Smooth muscle cell (in vitro differentiated cells): ENCODE results near the gene MAD1L1. TPM values are rescaled to one million over a fixed set of nuclear protein-coding genes. Genes with fewer than 3 reads are reported as not detected.
"Not testable (repeated sequence)": the region's sequence is repeated elsewhere in the genome, so short reads cannot be mapped to it uniquely, and the experiment has no call there.

Experiments used
- DNase-seq: peaks from one replicate; lab custom pipeline; 2025; ENCODE audit not compliant: unreplicated experiment; lab: John Stamatoyannopoulos, UW
- H2AFZ ChIP-seq: fragments of 200-600 bp; sonication (generic); 2 replicates; pipeline ENCODE4 v1.6.0; 2016; ENCODE audit warnings: antibody characterized with exemption, low read depth, mild to moderate bottlenecking
- H3F3A ChIP-seq: fragments of 200-600 bp; sonication (generic); 2 replicates; pipeline ENCODE4 v1.6.0; 2017; ENCODE audit warnings: antibody characterized with exemption, low read depth
- H3K27ac ChIP-seq: fragments of 200-600 bp; sonication (generic); 2 replicates; pipeline ENCODE4 v1.5.1; 2016; ENCODE audit warnings: low read depth, mild to moderate bottlenecking
- H3K27me3 ChIP-seq: fragments of 200-600 bp; sonication (generic); 2 replicates; pipeline ENCODE4 v1.6.1; 2016; ENCODE audit warnings: low read depth, mild to moderate bottlenecking
- H3K36me3 ChIP-seq: fragments of 200-600 bp; sonication (generic); 2 replicates; pipeline ENCODE4 v1.5.1; 2016; ENCODE audit warnings: low read depth
- H3K4me1 ChIP-seq: fragments of 200-600 bp; sonication (generic); 2 replicates; pipeline ENCODE4 v1.5.1; 2016; ENCODE audit warnings: low read depth
- H3K4me2 ChIP-seq: fragments of 200-600 bp; sonication (generic); 2 replicates; pipeline ENCODE4 v1.6.0; 2016; ENCODE audit warnings: mild to moderate bottlenecking
- H3K4me3 ChIP-seq: fragments of 200-600 bp; sonication (generic); 2 replicates; pipeline ENCODE4 v1.5.1; 2016; ENCODE audit warnings: mild to moderate bottlenecking
- H3K79me2 ChIP-seq: fragments of 200-600 bp; sonication (generic); 2 replicates; pipeline ENCODE4 v1.6.0; 2016; ENCODE audit warnings: low read depth, mild to moderate bottlenecking
- H3K9ac ChIP-seq: fragments of 200-600 bp; sonication (generic); 2 replicates; pipeline ENCODE4 v1.6.0; 2016; ENCODE audit warnings: low read depth
- H3K9me3 ChIP-seq: fragments of 200-600 bp; sonication (generic); replicated peaks from 2 replicates; pipeline ENCODE4 v1.5.1; 2016; ENCODE audit warnings: low read depth
- H4K20me1 ChIP-seq: fragments of 200-600 bp; sonication (generic); 2 replicates; pipeline ENCODE4 v1.6.0; 2016; ENCODE audit warnings: low read depth
- WGBS: methylation state at CpG from one replicate; pipeline ENCODE4 v1.1.7; 2016; ENCODE audit warnings: low lambda C conversion rate; 5-methylcytosine and 5-hydroxymethylcytosine counted together
- polyA plus RNA-seq: library from polyadenylated mRNA; unstranded; fragments of >200 nt; fragmentation: Nextera tagmentation; extraction: Ambion mirVana; gene quantifications from 2 replicates; pipeline ENCODE4 v1.2.1, GENCODE V29; 2016
- total RNA-seq: library from RNA; depleted of rRNA; stranded (reverse); fragments of >200 nt; gene quantifications from 2 replicates; pipeline ENCODE4 v1.2.3, GENCODE V29; 2014
- TF ChIP-seq, protein P1 (sequence below): fragments of 200-600 bp; sonication (generic); IDR thresholded peaks from 2 replicates; pipeline ENCODE4 v1.5.1; 2017; ENCODE audit warnings: borderline replicate concordance, mild to moderate bottlenecking, antibody characterized with exemption; ENCODE audit not compliant: insufficient read depth, poor library complexity, severe bottlenecking

Gene MAD1L1
- total and polyA plus RNA-seq, 2 experiments from 2014 or later = 33.4 to 60.7 TPM

DNA sequence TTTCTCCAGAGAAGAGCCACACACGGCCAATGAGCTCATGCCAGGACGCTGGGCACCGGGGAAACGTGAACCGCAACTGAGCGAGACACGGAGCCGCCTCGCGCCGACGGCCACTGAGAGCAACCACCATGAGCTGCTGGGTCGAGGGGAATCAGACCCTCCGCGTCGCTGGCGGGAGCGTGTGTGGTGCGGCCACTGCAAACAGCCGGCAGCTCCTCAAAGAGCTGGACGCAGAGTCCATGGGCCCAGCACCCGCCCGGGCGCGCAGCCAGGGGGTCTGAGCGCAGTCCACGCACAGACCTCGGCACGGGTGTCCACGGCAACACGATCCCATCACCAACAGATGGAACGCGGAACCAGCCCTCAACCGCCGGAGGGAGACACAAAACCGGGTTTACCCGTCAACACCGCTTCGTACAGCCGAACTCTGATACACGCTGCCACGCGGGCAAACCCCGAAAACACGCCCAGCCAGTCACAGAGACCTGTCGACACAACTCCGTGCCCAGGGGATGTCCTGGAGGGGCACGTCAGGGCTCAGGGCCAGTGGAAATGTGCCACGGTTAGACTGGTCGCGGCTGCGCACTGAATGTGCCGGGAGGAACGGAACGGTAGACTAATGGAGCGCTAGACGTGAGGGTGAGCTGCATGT is 415.6 kb downstream of the MAD1L1 start:
- no peak overlapping the region for H3K9ac ChIP-seq
- TF ChIP-seq, protein P1, sequence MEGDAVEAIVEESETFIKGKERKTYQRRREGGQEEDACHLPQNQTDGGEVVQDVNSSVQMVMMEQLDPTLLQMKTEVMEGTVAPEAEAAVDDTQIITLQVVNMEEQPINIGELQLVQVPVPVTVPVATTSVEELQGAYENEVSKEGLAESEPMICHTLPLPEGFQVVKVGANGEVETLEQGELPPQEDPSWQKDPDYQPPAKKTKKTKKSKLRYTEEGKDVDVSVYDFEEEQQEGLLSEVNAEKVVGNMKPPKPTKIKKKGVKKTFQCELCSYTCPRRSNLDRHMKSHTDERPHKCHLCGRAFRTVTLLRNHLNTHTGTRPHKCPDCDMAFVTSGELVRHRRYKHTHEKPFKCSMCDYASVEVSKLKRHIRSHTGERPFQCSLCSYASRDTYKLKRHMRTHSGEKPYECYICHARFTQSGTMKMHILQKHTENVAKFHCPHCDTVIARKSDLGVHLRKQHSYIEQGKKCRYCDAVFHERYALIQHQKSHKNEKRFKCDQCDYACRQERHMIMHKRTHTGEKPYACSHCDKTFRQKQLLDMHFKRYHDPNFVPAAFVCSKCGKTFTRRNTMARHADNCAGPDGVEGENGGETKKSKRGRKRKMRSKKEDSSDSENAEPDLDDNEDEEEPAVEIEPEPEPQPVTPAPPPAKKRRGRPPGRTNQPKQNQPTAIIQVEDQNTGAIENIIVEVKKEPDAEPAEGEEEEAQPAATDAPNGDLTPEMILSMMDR = no peak
- H3F3A ChIP-seq = no peaks in the 10 kb centered on the region
- H3K79me2 ChIP-seq = no peaks in the 10 kb centered on the region
- H3K4me3 ChIP-seq = no peak overlapping the region
- H3K4me2 ChIP-seq = no peak overlapping the region
- no peaks in the 10 kb centered on the region for H3K36me3 ChIP-seq
- H3K9me3 ChIP-seq = no peaks in the 10 kb centered on the region
- no peak for DNase-seq
- 98% methylated on average over 57 of the region's 57 CpGs for WGBS
- no peak overlapping the region for H2AFZ ChIP-seq
- peaks cover 12% of the 10 kb centered on the region for H4K20me1 ChIP-seq
- no peaks in the 10 kb centered on the region for H3K27me3 ChIP-seq
- H3K27ac ChIP-seq = no peak overlapping the region
- H3K4me1 ChIP-seq = peaks cover 5% of the 10 kb centered on the region

DNA sequence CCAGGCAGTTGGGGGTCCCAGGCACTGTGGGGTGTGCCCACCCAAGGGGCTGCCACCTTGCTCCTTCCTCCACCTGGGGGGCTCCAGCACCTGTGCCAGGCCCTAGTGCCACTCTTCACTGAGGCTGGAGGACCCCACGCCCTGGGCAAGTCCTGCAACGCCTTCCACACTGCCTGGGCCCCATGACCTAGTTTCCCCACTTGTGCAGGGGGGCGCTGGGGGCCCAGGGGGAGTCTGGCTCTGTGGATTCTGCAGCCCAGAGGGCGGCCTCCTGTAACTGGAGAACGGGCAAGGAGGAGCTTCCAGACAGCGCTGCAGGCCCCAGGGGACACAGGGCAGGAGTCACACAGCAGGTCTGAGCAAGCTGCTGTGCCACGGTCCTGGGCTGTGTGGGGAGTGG is 416.3 kb downstream of the MAD1L1 start:
- not testable (repeated sequence) for H3K79me2 ChIP-seq, H3K9ac ChIP-seq, H3K9me3 ChIP-seq, H2AFZ ChIP-seq, H3K36me3 ChIP-seq, H3K27ac ChIP-seq, H3K4me2 ChIP-seq, H3K4me3 ChIP-seq, H3K27me3 ChIP-seq, H3F3A ChIP-seq, H3K4me1 ChIP-seq, DNase-seq
- WGBS = 75% methylated on average over 7 of the region's 7 CpGs
- H4K20me1 ChIP-seq = peaks cover 12% of the 10 kb centered on the region

DNA sequence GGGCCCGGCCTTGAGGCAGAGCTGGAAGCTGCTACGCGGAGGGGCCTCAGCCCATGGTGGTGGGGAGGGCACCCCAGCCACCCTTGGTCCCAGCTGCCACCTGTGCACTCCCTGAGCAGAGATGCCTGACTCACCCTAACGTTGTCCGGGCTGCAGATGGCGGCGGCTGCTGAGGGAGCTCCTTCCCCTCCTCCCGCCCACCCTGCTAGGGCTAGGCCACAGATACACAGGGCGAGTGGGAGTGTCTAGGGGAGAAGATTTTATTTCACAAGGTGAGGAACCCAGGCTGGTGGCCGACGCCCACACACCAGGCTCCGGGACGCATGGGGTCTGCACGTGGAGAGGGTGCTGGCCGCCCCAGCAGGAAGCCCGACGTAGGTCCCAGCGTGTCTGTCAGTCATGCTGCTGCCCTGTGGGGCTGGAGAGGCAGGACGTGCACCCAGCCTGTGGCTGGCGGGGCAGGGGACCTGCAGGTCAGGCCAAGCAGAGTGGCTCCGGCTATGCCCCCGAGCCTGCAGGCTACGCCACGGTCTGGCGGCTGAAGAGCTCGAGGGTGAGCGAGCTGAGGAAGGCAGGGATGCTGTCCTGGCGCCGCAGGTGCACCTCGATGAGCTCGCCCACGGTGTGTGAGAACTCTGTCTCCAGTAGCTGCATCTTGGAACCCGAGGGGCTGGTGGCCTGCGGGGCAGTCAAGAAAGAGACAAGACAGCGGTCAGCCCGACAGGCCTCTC is 417.0 kb downstream of the MAD1L1 start:
- DNase-seq, H3F3A ChIP-seq, H3K4me3 ChIP-seq, H3K9me3 ChIP-seq, H3K36me3 ChIP-seq, H3K4me2 ChIP-seq, H3K9ac ChIP-seq, H3K79me2 ChIP-seq, H2AFZ ChIP-seq, H3K4me1 ChIP-seq, H3K27me3 ChIP-seq, H3K27ac ChIP-seq: not testable (repeated sequence)
- WGBS = 96% methylated on average over 35 of the region's 36 CpGs
- H4K20me1 ChIP-seq = peaks cover 12% of the 10 kb centered on the region

DNA sequence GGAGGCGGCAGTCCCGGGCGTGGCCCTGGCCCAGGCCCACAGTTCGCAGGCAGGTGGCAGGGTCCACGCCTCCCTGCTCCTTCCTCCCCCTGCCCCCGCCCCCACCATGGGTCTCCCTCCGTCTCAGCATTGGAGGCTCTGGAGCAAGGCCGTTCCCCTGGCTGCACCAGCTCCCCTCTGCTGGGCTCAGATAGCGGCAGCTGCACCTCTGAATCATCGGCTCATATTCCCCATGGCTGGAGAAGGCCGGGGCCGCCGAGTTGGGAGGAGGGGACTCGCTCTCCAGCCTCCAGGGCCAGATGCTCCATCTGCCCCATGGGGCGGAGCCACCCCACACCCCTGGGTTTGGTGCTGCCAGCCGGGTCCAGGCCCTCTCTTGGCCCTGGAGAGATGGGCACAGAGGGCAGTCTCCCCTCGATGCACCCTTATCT is 417.7 kb downstream of the MAD1L1 start:
- H3K4me2 ChIP-seq = no peak overlapping the region
- TF ChIP-seq, protein P1 = no peak
- no peak overlapping the region for H3K27ac ChIP-seq

More for the DNA sequence above, 417.7 kb downstream of the MAD1L1 start:
- Histone ChIP-seq H3K36me3 (no peaks in the 10 kb centered on the region), H3K27me3 (no peaks in the 10 kb centered on the region), H3K9ac (no peak overlapping the region), H3K79me2 (no peaks in the 10 kb centered on the region), H3K9me3 (no peaks in the 10 kb centered on the region), H4K20me1 (peaks cover 8% of the 10 kb centered on the region), H2AFZ (no peak overlapping the region), H3K4me1 (peaks cover 5% of the 10 kb centered on the region), H3F3A (no peaks in the 10 kb centered on the region), H3K4me3 (no peak overlapping the region)
- 89% methylated on average over 15 of the region's 17 CpGs for WGBS
- no peak for DNase-seq
